Ovary (tissue), 9 donors: Measurements from ENCODE around the gene PCSK2. TPM values are rescaled to one million over a fixed set of nuclear protein-coding genes. Genes with fewer than 3 reads are reported as not detected.

Source experiments
- DNase-seq, 5 donors: peaks; one replicate each; pipeline ENCODE4 v3.0.0-alpha.2; 2019 to 2020
- H3K27ac ChIP-seq, 2 donors: fragments of 200-600 bp; one replicate each; pipeline versions ENCODE4 v1.5.1 to v1.8.0; 2019 to 2022
- H3K27me3 ChIP-seq: fragments of 200-600 bp; one replicate; pipeline ENCODE4 v1.8.0; 2022
- H3K36me3 ChIP-seq: fragments of 200-600 bp; sonication (generic); one replicate; pipeline ENCODE4 v1.5.1; 2019
- H3K4me1 ChIP-seq: one replicate; pipeline ENCODE4 v1.8.1; 2013; ENCODE audit warnings: mild to moderate bottlenecking, moderate library complexity; ENCODE audit not compliant: insufficient read depth
- H3K4me3 ChIP-seq: fragments of 200-600 bp; sonication (generic); one replicate; pipeline ENCODE4 v1.5.1; 2017
- H3K9me3 ChIP-seq, 2 donors: fragments of 200-600 bp in 1 of 2; sonication (generic) in 1 of 2; one replicate each; pipeline versions ENCODE4 v1.5.1 to v1.8.1; 2013 to 2019; ENCODE audit warnings: mild to moderate bottlenecking in 1 of 2, moderate library complexity in 1 of 2
- CTCF ChIP-seq, 3 donors: fragments of 450-650 bp in 2 of 3; fragments of 200-600 bp in 1 of 3; IDR thresholded peaks; one replicate each; pipeline versions ENCODE4 v1.5.1 to v1.8.0; 2016 to 2022; ENCODE audit warnings: antibody characterized with exemption in 3 of 3, mild to moderate bottlenecking in 1 of 3
- EP300 ChIP-seq: sonication (generic); formaldehyde crosslinking; IDR thresholded peaks from one replicate; pipeline ENCODE4 v1.6.1; 2017; ENCODE audit warnings: antibody characterized with exemption
- POLR2A ChIP-seq: fragments of 450-650 bp; IDR thresholded peaks from one replicate; pipeline ENCODE4 v1.6.1; 2017; ENCODE audit warnings: antibody characterized with exemption, mild to moderate bottlenecking, moderate library complexity
- WGBS, 3 donors: extraction: QIAGEN DNeasy Blood & Tissue Kit in 1 of 3; methylation state at CpG; one replicate each; pipeline versions ENCODE4 v1.1.5 to v1.1.7; 2013 to 2017; 5-methylcytosine and 5-hydroxymethylcytosine counted together
- intact Hi-C, 4 donors: fragments of 100-400 bp; cut with DNase I; formaldehyde crosslinking; loops; one replicate each; pipeline versions ENCODE4 v1.11.0 to v1.15.1; 2022 to 2023
- polyA plus RNA-seq, 2 donors: library from polyadenylated mRNA; stranded (reverse); fragments of 200-250 nt in 1 of 2; fragments of 350-450 nt in 1 of 2; fragmentation: Illumina TruSeq in 1 of 2; extraction: RNeasy Lipid Tissue Mini Kit (QIAGEN cat#74804) in 1 of 2; gene quantifications; one replicate each; pipeline ENCODE4 v1.2.3, GENCODE V29; 2013 to 2014
- total RNA-seq, 7 donors: library from RNA; depleted of rRNA in 2 of 7; stranded (reverse); fragments of >200 nt in 2 of 7; fragmentation: NEBNext Ultra II Directional in 3 of 7; extraction: Animal tissue kit (Norgen Biotek cat#: 25700) in 3 of 7; gene quantifications; one replicate each; pipeline versions ENCODE4 v1.1.0 to v1.2.4, GENCODE V29; 2016 to 2023
- donor health status: DM: no; HTN: no; CAD: no; lungs with moderate emphysema.
- donor health status: DM: no; HTN: no; CAD: no.
- donor health status: Bipolar disorder and iron deficiency.
- donor health status: DM: yes; HTN: yes; CAD: no.
- donor health status: DM: no; HTN: no; CAD: no.
- donor health status: DM: yes; HTN: yes; CAD: no.

Gene PCSK2
- total and polyA plus RNA-seq, 9 donors, result 3.0 to 27.8 (median 6.7) TPM

DNA sequence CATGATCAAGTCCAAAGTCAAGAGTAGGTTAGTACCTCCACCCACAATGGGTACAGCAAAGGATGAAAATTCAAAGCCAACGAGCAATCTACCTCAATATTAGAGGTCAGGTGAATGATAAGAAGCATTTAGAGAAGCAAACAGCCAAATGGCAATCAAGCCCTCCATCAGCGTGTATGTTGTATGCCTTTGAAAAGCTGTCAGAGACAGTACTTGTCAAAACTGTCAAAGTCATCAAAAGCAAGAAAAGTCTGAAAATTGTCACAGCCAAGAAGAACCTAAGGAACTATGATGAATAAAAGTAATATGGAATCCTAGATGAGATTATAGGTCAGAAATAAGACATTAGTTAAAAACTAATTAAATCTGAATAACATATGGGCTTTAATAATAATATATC is 99.3 kb downstream of the PCSK2 start:
- no peaks in the 10 kb centered on the region for H3K4me1 ChIP-seq
- DNase-seq, result no peak
- H3K27me3 ChIP-seq, result no peaks in the 10 kb centered on the region
- TF ChIP-seq EP300, result no peak
- TF ChIP-seq CTCF (IDR thresholded peaks at IDR 0.05), result no peak
- TF ChIP-seq POLR2A, result no peak
- no peak overlapping the region for H3K4me3 ChIP-seq
- no peaks in the 10 kb centered on the region for H3K9me3 ChIP-seq
- no peaks in the 10 kb centered on the region for H3K36me3 ChIP-seq
- WGBS, 3 donors, result 85 to 86% (median 85%) methylated on average over 2 of the region's 2 CpGs
- H3K27ac ChIP-seq, result no peak overlapping the region
- intact Hi-C loops, result no loop called here

GRCh38 chr20:17327185-17328148 is 100.6 kb downstream of the PCSK2 start:
- H3K4me3 ChIP-seq, result no peak overlapping the region
- H3K9me3 ChIP-seq, result no peaks in the 10 kb centered on the region
- no peaks in the 10 kb centered on the region for H3K27me3 ChIP-seq
- TF ChIP-seq POLR2A (no peak), EP300 (no peak), CTCF (IDR thresholded peaks at IDR 0.05) (no peak)
- no peak for DNase-seq
- H3K4me1 ChIP-seq, result no peaks in the 10 kb centered on the region
- 58 to 67% (median 65%) methylated on average over 28 of the region's 28 CpGs for WGBS, 3 donors
- no peaks in the 10 kb centered on the region for H3K36me3 ChIP-seq
- intact Hi-C loops, result no loop called here
- H3K27ac ChIP-seq, result no peak overlapping the region

- Histone ChIP-seq H3K36me3 (no peaks in the 10 kb centered on the region), H3K27ac (no peak overlapping the region), H3K9me3 (no peaks in the 10 kb centered on the region), H3K4me1 (no peaks in the 10 kb centered on the region), H3K27me3 (no peaks in the 10 kb centered on the region), H3K4me3 (no peak overlapping the region)
- 72 to 80% (median 75%) methylated on average over 5 of the region's 5 CpGs for WGBS, 3 donors
- intact Hi-C loops, result no loop called here
- no peak for DNase-seq
- TF ChIP-seq POLR2A (no peak), CTCF (IDR thresholded peaks at IDR 0.05) (no peak), EP300 (no peak)
Measured at GRCh38 chr20:17334932-17335331, 108.1 kb downstream of the PCSK2 start.

- Histone ChIP-seq H3K36me3 (no peaks in the 10 kb centered on the region), H3K27ac (no peak overlapping the region), H3K4me1 (no peaks in the 10 kb centered on the region), H3K9me3 (no peaks in the 10 kb centered on the region), H3K27me3 (no peaks in the 10 kb centered on the region), H3K4me3 (no peak overlapping the region)
- intact Hi-C loops, result no loop called here
- WGBS, 3 donors, result 59 to 68% (median 62%) methylated on average over 6 of the region's 6 CpGs
- TF ChIP-seq CTCF (IDR thresholded peaks at IDR 0.05), result no peak
- no peak for TF ChIP-seq POLR2A
- TF ChIP-seq EP300, result no peak
- DNase-seq, result no peak
Measured at GRCh38 chr20:17339000-17339399, 112.2 kb downstream of the PCSK2 start.
